Left ventricle myocardium inferior (tissue), 1 donor: ENCODE measurements around the gene ARMS2. TPM values are rescaled to one million over a fixed set of nuclear protein-coding genes. Genes with fewer than 3 reads are reported as not detected.

ENCODE experiments used
- DNase-seq: peaks from one replicate; pipeline ENCODE4 v3.0.0-alpha.2; 2020
- H3K27ac ChIP-seq: fragments of 200-600 bp; replicated peaks from 2 replicates; pipeline ENCODE4 v1.8.0; 2021
- H3K27me3 ChIP-seq: fragments of 200-600 bp; 2 replicates; pipeline ENCODE4 v1.8.0; 2021; ENCODE audit warnings: low read depth
- H3K36me3 ChIP-seq: fragments of 200-600 bp; 2 replicates; pipeline ENCODE4 v1.8.0; 2021
- H3K4me1 ChIP-seq: fragments of 200-600 bp; 2 replicates; pipeline ENCODE4 v1.8.0; 2021
- H3K4me3 ChIP-seq: fragments of 200-600 bp; 2 replicates; pipeline ENCODE4 v1.8.0; 2021; ENCODE audit warnings: mild to moderate bottlenecking, moderate library complexity
- H3K9me3 ChIP-seq: fragments of 200-600 bp; replicated peaks from 2 replicates; pipeline ENCODE4 v1.8.0; 2021
- CTCF ChIP-seq: fragments of 200-600 bp; IDR thresholded peaks from 2 replicates; pipeline ENCODE4 v1.8.0; 2021; ENCODE audit warnings: antibody characterized with exemption, mild to moderate bottlenecking, borderline replicate concordance
- intact Hi-C: fragments of 100-400 bp; cut with micrococcal nuclease; formaldehyde crosslinking; loops from one replicate; pipeline ENCODE4 v1.11.0; 2022
- total RNA-seq: library from RNA; stranded (reverse); fragmentation: NEBNext Ultra II Directional; extraction: Animal tissue kit (Norgen Biotek cat#: 25700); gene quantifications from one replicate; pipeline ENCODE4 v1.2.1, GENCODE V29; 2021
- donor health status: DM: no; HTN: yes; CAD: no; lungs with severe emphysema.

ARMS2 gene
- total RNA-seq, 1 donor from 2014 or later, result 0.27 TPM

DNA sequence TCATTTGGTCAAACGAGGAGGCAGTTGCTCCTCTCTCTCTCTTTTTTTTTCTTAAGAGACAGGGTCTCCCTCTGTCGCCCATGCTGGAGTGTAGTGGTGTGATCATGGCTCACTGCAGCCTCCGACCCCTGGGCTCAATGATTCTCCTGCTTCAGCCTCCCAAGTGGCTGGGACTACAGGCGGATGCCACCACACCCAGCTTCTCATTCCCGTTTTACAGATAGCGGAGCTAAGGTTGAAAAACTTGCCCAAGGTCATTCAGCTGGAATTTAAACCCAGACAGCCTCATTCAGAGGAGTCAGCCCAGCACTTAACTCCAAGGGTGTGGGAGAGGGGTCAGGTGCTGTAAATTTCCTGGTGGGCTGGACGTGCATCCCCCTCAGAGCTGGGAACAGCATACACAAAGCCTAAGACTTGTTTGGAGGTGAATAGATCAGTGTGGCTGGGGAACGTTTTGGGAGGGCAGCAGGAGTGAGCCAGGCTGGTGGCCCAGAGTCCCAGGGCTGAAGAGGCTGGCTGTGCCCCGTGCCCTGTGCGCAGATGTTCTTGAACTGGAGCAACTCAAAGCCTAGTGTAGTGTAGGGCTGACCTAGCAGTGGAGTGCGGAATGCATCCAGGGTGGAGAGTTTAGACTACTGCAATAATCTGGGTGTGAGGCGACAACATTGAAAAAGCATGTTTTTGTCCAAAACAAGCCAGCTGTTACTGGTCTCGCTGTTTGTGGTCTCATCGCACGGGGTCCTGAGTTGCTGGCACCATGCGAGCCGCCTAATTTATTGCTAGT lies 9.2 kb downstream of the ARMS2 start:
- no peaks in the 10 kb centered on the region for H3K27me3 ChIP-seq

GRCh38 chr10:122464250-122464510 lies 9.7 kb downstream of the ARMS2 start:
- Histone ChIP-seq H3K36me3 (no peaks in the 10 kb centered on the region), H3K4me1 (peaks cover 61% of the 10 kb centered on the region), H3K9me3 (no peaks in the 10 kb centered on the region), H3K4me3 (no peak overlapping the region), H3K27me3 (no peaks in the 10 kb centered on the region), H3K27ac (no peak overlapping the region)
- intact Hi-C loops, result no loop called here
- no peak for DNase-seq
- TF ChIP-seq CTCF, result no peak

More for the DNA sequence above, 9.2 kb downstream of the ARMS2 start:
- Histone ChIP-seq H3K4me1 (peaks cover 58% of the 10 kb centered on the region), H3K36me3 (no peaks in the 10 kb centered on the region), H3K27ac (no peak overlapping the region), H3K9me3 (no peaks in the 10 kb centered on the region), H3K4me3 (peak overlapping the region; percentile 91)
- DNase-seq, result no peak
- intact Hi-C loops, result no loop called here
- TF ChIP-seq CTCF, result no peak

DNA sequence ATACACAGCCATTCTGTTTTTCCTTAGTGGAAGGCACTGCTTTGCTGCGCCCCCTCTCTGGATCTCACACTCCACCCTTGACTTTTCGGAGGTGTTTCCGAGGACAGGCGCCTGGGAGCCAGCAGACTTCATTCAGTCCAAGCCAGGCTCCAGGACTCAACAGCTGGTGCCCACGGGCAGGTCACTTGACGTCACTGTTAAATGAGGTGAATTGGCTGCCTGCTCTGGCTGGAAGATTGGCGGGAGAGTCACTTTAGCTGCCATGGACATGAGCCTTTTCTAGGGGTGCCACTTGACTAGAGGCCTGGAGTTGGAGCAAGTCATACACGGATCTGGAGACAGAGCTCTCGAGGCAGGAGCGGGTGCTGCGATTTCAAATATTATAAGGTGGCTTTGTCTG lies 10.1 kb downstream of the ARMS2 start:
- H3K9me3 ChIP-seq, result no peaks in the 10 kb centered on the region
- no peaks in the 10 kb centered on the region for H3K36me3 ChIP-seq
- no peak overlapping the region for H3K4me3 ChIP-seq
- intact Hi-C loops, result no loop called here
- peaks cover 65% of the 10 kb centered on the region for H3K4me1 ChIP-seq
- no peak for DNase-seq
- H3K27ac ChIP-seq, result no peak overlapping the region
- no peak for TF ChIP-seq CTCF
- no peaks in the 10 kb centered on the region for H3K27me3 ChIP-seq

DNA sequence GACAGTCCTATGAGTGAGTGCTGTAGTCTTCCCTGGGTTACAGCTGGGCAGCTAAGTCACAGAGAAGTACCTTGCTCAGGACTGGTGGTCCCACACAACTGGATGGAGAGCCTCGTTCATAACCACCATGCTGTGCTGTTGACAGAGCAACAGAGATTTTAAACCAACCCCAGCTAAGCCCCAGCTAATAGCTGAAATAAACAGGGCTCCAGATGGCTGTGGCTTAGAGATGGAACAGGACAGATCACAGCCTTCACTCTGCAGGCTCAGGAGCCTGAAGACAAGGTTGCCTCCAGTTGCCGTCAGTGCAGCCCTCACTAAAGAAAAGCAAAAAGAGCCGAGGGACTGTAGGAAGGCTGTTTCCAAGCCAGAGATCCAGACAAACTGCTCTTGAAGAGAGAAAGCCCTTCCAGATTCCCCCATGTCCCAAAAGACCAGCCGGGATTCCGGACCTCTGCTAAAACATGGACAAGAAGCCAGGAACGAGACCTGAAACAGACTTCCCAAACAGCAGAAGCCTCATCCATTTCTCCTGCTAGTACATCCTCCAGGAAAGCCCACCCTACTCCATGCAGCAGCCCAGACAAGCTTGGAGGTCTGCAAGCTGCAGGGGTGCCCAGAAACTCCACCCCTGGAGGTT lies 11.1 kb downstream of the ARMS2 start:
- Histone ChIP-seq H3K36me3 (no peaks in the 10 kb centered on the region), H3K4me3 (no peak overlapping the region), H3K27ac (no peak overlapping the region), H3K4me1 (peaks cover 70% of the 10 kb centered on the region), H3K27me3 (no peaks in the 10 kb centered on the region), H3K9me3 (no peaks in the 10 kb centered on the region)
- TF ChIP-seq CTCF, result no peak
- intact Hi-C loops, result no loop called here
- DNase-seq, result no peak

DNA sequence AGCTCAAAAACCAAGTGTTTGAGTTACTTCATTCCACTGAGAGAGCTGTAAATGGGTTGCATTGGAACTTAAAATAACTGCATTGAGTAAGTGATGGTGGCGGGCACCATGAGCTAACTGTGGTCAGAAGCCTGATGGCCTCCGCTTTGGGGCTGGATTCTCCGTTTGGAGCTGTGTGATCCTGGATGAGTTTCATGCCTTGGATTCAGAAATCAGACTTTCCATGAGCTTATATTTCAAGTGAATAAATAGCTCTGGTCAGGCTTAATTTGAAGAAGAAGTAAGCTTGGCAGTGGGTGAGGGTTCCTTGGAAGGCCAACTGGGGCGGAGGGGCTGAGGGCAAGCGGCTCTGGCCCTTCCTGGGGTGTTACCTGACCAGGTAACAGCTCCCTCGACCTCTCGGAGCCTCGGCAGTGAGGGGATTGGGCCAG lies 12.5 kb downstream of the ARMS2 start:
- H3K9me3 ChIP-seq, result no peaks in the 10 kb centered on the region
- peaks cover 70% of the 10 kb centered on the region for H3K4me1 ChIP-seq
- no peaks in the 10 kb centered on the region for H3K36me3 ChIP-seq
- H3K27me3 ChIP-seq, result no peaks in the 10 kb centered on the region
- no peak overlapping the region for H3K4me3 ChIP-seq
- intact Hi-C loops, result no loop called here
- no peak for DNase-seq
- TF ChIP-seq CTCF, result no peak
- H3K27ac ChIP-seq, result no peak overlapping the region
